GM12891 (cell line): Measurements from ENCODE around the gene CTNNA2.

Source experiments
- DNase-seq: peaks from one replicate; pipeline ENCODE4 v3.0.0; 2011; ENCODE audit warnings: low spot score; ENCODE audit not compliant: insufficient read length
- FAIRE-seq: peaks from 2 replicates; lab custom pipeline; 2011; peaks lifted over from hg19 to GRCh38; lab: Jason Lieb, UNC
- PAX5 ChIP-seq: IDR thresholded peaks from 2 replicates; pipeline ENCODE4 v1.6.1; 2011; ENCODE audit warnings: low read length, moderate library complexity, mild to moderate bottlenecking; ENCODE audit not compliant: insufficient read depth, severe bottlenecking
- POLR2A ChIP-seq: IDR thresholded peaks from 2 replicates; pipeline ENCODE4 v1.6.1; 2011; ENCODE audit warnings: low read depth, low read length, control low read depth
- POLR2AphosphoS5 ChIP-seq: IDR thresholded peaks from 2 replicates; pipeline ENCODE4 v1.6.1; 2011; ENCODE audit warnings: low read depth, low read length, control low read depth
- POU2F2 ChIP-seq: IDR thresholded peaks from 2 replicates; pipeline ENCODE4 v1.6.1; 2011; ENCODE audit warnings: low read depth, mild to moderate bottlenecking, control low read depth, low read length, moderate library complexity
- SPI1 ChIP-seq: IDR thresholded peaks from 2 replicates; pipeline ENCODE4 v1.6.1; 2011; ENCODE audit warnings: low read depth, low read length, control low read depth
- TAF1 ChIP-seq: IDR thresholded peaks from 2 replicates; pipeline ENCODE4 v1.6.1; 2011; ENCODE audit warnings: low read depth, low read length, control low read depth

CTNNA2 gene

GRCh38 chr2:79564065-79564464 lies 51.2 kb downstream of the CTNNA2 start:
- no peak for DNase-seq
- no peak for FAIRE-seq
- no peak for TF ChIP-seq POLR2AphosphoS5
- TF ChIP-seq POU2F2 = no peak
- no peak for TF ChIP-seq POLR2A

- FAIRE-seq (no peak), DNase-seq (no peak)
These were observed 56.2 kb downstream of the CTNNA2 start for GRCh38 chr2:79569048-79569447.

GRCh38 chr2:79573895-79574674 lies 61.2 kb downstream of the CTNNA2 start:
- FAIRE-seq = no peak
- TF ChIP-seq POLR2AphosphoS5 (no peak), PAX5 (no peak), POLR2A (no peak), SPI1 (no peak), POU2F2 (no peak), TAF1 (no peak)
- DNase-seq = no peak

More at GRCh38 chr2:79569048-79569447, 56.2 kb downstream of the CTNNA2 start:
- TF ChIP-seq TAF1 = no peak
- TF ChIP-seq PAX5 = no peak
- TF ChIP-seq POU2F2 = no peak
- no peak for TF ChIP-seq POLR2A
- TF ChIP-seq SPI1 = no peak
- no peak for TF ChIP-seq POLR2AphosphoS5

GRCh38 chr2:79576451-79576850 lies 63.6 kb downstream of the CTNNA2 start:
- TF ChIP-seq POLR2A = no peak
- no peak for TF ChIP-seq POLR2AphosphoS5
- TF ChIP-seq SPI1 = no peak
- FAIRE-seq = no peak
- DNase-seq = no peak

GRCh38 chr2:79578952-79579351 lies 66.1 kb downstream of the CTNNA2 start:
- FAIRE-seq = no peak
- TF ChIP-seq TAF1 = no peak
- no peak for TF ChIP-seq POLR2AphosphoS5
- TF ChIP-seq POU2F2 = no peak
- no peak for TF ChIP-seq POLR2A
- no peak for TF ChIP-seq SPI1
- TF ChIP-seq PAX5 = no peak
- DNase-seq = no peak

- FAIRE-seq = no peak
- TF ChIP-seq POLR2A = no peak
- TF ChIP-seq POLR2AphosphoS5 = no peak
- no peak for TF ChIP-seq TAF1
- no peak for TF ChIP-seq PAX5
- no peak for TF ChIP-seq POU2F2
- no peak for TF ChIP-seq SPI1
- DNase-seq = no peak
These were observed 67.3 kb downstream of the CTNNA2 start for GRCh38 chr2:79580175-79580574.

- no peak for DNase-seq
These were observed 73.0 kb downstream of the CTNNA2 start for GRCh38 chr2:79585701-79586433.

GRCh38 chr2:79591281-79591680 lies 78.4 kb downstream of the CTNNA2 start:
- FAIRE-seq = no peak
- no peak for DNase-seq
- TF ChIP-seq PAX5 (no peak), TAF1 (no peak), POLR2A (no peak), POU2F2 (no peak), POLR2AphosphoS5 (no peak), SPI1 (no peak)

More at GRCh38 chr2:79585701-79586433, 73.0 kb downstream of the CTNNA2 start:
- TF ChIP-seq POLR2AphosphoS5 (no peak), POU2F2 (no peak), TAF1 (no peak), PAX5 (no peak), POLR2A (no peak), SPI1 (no peak)
- no peak for FAIRE-seq

GRCh38 chr2:79593237-79593867 lies 80.5 kb downstream of the CTNNA2 start:
- DNase-seq (no peak), FAIRE-seq (no peak)
- no peak for TF ChIP-seq POLR2A
- TF ChIP-seq PAX5 = no peak
